Gastrocnemius medialis (tissue), 4 donors: ENCODE measurements around the gene MEF2A. TPM values are rescaled to one million over a fixed set of nuclear protein-coding genes. Genes with fewer than 3 reads are reported as not detected.

ENCODE experiments used
- ATAC-seq, 2 donors: fragments of 150-250 bp; one replicate each; pipeline ENCODE4 v1.9.1; 2016
- DNase-seq, 2 donors: peaks; one replicate each; pipeline ENCODE4 v3.0.0-alpha.2; 2019
- H3K27ac ChIP-seq, 4 donors: fragments of 200-600 bp; sonication (generic); 1 replicate in 1 of 4; 2 replicates in 3 of 4; pipeline ENCODE4 v1.5.1; 2016 to 2018; ENCODE audit warnings: mild to moderate bottlenecking in 2 of 4, moderate library complexity in 1 of 4
- H3K27me3 ChIP-seq, 3 donors: fragments of 200-600 bp; sonication (generic) in 2 of 3; 1 replicate in 1 of 3; 2 replicates in 2 of 3; pipeline versions ENCODE4 v1.5.1 to v1.6.0; 2016 to 2019; ENCODE audit warnings: mild to moderate bottlenecking in 1 of 3, moderate library complexity in 1 of 3
- H3K36me3 ChIP-seq, 2 donors: fragments of 200-600 bp; sonication (generic) in 1 of 2; one replicate each; pipeline ENCODE4 v1.5.1; 2017 to 2018
- H3K4me1 ChIP-seq, 2 donors: fragments of 200-600 bp; sonication (generic) in 1 of 2; one replicate each; pipeline ENCODE4 v1.5.1; 2016 to 2017; ENCODE audit warnings: mild to moderate bottlenecking in 2 of 2
- H3K4me3 ChIP-seq, 4 donors: fragments of 200-600 bp; sonication (generic) in 3 of 4; 1 replicate in 1 of 4; 2 replicates in 3 of 4; pipeline ENCODE4 v1.5.1; 2016 to 2019; ENCODE audit warnings: mild to moderate bottlenecking in 2 of 4
- H3K9me3 ChIP-seq, 3 donors: fragments of 200-600 bp; sonication (generic) in 2 of 3; 1 replicate in 1 of 3; 2 replicates in 2 of 3; pipeline ENCODE4 v1.5.1; 2016 to 2019
- CTCF ChIP-seq, 5 experiments: fragments of 450-650 bp in 3 of 5; fragments of 200-600 bp in 2 of 5; sonication (generic) in 2 of 5; IDR thresholded peaks in 4 of 5; conservative IDR thresholded peaks in 1 of 5; 1 replicate in 4 of 5; 2 replicates in 1 of 5; pipeline ENCODE4 v1.5.1; 2016 to 2019; ENCODE audit warnings: antibody characterized with exemption in 5 of 5, mild to moderate bottlenecking in 3 of 5, moderate library complexity in 3 of 5
- POLR2A ChIP-seq, 2 donors: fragments of 450-650 bp; IDR thresholded peaks; one replicate each; pipeline ENCODE4 v1.6.1; 2017; ENCODE audit warnings: antibody characterized with exemption in 2 of 2, mild to moderate bottlenecking in 2 of 2, moderate library complexity in 2 of 2
- in situ Hi-C, 4 donors: fragments of 200-750 bp; cut with MboI; loops; one replicate each; pipeline versions ENCODE4 v1.15.0 to v1.8.0; 2017; ENCODE audit warnings: low sequenced_read_pairs in 4 of 4
- intact Hi-C: fragments of 100-400 bp; cut with DNase I; formaldehyde crosslinking; loops from one replicate; pipeline ENCODE4 v1.15.1; 2023; ENCODE audit warnings: low total_unique reads
- total RNA-seq, 4 donors: library from RNA; depleted of rRNA; stranded (reverse); fragments of >200 nt; gene quantifications; one replicate each; pipeline versions ENCODE4 v1.1.0 to v1.2.3, GENCODE V29; 2016

The MEF2A gene
- total RNA-seq, 4 donors from 2014 or later, result 66.9 to 128 (median 107) TPM

DNA sequence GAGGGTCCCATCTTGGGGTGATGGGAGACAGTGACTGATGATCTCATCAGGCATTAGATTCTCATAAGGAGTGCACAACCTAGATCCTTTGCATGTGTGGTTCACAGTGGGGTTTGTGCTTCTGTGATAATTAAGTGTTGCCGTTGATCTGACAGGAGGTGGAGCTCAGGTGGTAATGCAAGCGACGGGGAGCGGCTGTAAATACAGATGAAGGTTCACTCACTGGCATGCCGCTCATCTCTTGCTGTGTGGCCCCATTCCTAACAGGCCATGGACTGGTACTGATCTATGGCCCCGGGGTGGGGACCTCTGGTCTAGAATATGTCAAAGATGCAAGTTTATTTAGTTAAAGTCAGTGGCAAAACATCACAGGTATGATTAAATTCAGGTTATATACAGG, 8.7 kb downstream of the MEF2A start:
- no peak for TF ChIP-seq POLR2A (IDR thresholded peaks at IDR 0.05)
- no peak for TF ChIP-seq CTCF (IDR thresholded peaks at IDR 0.05 in 4 of 5, conservative IDR thresholded peaks at IDR 0.05 in 1 of 5)
- intact Hi-C loops, result no loop called here
- Histone ChIP-seq H3K9me3 (no peaks in the 10 kb centered on the region), H3K36me3 (no peaks in the 10 kb centered on the region), H3K4me1 (peaks cover 64 to 74% of the 10 kb centered on the region in 2 donors), H3K27ac (peak overlapping the region in 1 of 4 donors; percentile 53), H3K4me3 (no peak overlapping the region), H3K27me3 (no peaks in the 10 kb centered on the region)
- no peak for ATAC-seq
- in situ Hi-C loops, result no loop called here
- no peak for DNase-seq

- no peaks in the 10 kb centered on the region for H3K36me3 ChIP-seq
- intact Hi-C loops (no loop called here), in situ Hi-C loops (no loop called here)
- ATAC-seq (peak; percentile 55 to 73), DNase-seq (no peak)
- peak overlapping the region in 1 of 4 donors; percentile 33 for H3K4me3 ChIP-seq
- TF ChIP-seq POLR2A (IDR thresholded peaks at IDR 0.05), result no peak
- no peak for TF ChIP-seq CTCF (IDR thresholded peaks at IDR 0.05 in 4 of 5, conservative IDR thresholded peaks at IDR 0.05 in 1 of 5)
- H3K27ac ChIP-seq, result peak overlapping the region; percentile 39 to 70 (median 60)
- H3K9me3 ChIP-seq, result no peaks in the 10 kb centered on the region
- H3K27me3 ChIP-seq, result no peaks in the 10 kb centered on the region
- peaks cover 84 to 96% of the 10 kb centered on the region in 2 donors for H3K4me1 ChIP-seq
These were observed 13.0 kb downstream of the MEF2A start for GRCh38 chr15:99578809-99579208.

DNA sequence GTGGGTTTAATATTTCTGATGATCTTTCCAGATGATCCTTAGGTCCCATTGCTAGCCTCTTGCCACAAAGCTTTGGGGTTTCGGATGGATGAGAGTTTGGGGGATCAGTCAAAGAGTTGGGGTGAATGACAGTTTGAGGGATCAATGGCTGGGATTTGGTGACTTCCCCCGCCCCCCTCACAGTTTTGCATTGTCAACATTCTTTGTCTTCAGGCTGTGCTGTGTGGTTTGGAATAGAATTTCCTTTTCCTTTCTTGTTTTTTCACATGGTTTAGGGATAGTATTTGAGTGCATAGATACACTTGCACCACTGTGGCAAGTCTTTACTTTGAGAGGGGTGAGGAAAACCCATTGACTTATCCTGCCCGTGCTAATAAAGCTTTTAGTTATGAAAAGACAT, 14.3 kb downstream of the MEF2A start:
- Histone ChIP-seq H3K27me3 (no peaks in the 10 kb centered on the region), H3K9me3 (no peaks in the 10 kb centered on the region), H3K36me3 (no peaks in the 10 kb centered on the region), H3K4me3 (no peak overlapping the region), H3K4me1 (peaks cover 73 to 85% of the 10 kb centered on the region in 2 donors), H3K27ac (peak overlapping the region in 3 of 4 donors; percentile 56 to 70 (median 64))
- intact Hi-C loops, result no loop called here
- TF ChIP-seq CTCF (IDR thresholded peaks at IDR 0.05 in 4 of 5, conservative IDR thresholded peaks at IDR 0.05 in 1 of 5) (no peak), POLR2A (IDR thresholded peaks at IDR 0.05) (no peak)
- in situ Hi-C loops, result no loop called here
- DNase-seq (no peak), ATAC-seq (no peak)

DNA sequence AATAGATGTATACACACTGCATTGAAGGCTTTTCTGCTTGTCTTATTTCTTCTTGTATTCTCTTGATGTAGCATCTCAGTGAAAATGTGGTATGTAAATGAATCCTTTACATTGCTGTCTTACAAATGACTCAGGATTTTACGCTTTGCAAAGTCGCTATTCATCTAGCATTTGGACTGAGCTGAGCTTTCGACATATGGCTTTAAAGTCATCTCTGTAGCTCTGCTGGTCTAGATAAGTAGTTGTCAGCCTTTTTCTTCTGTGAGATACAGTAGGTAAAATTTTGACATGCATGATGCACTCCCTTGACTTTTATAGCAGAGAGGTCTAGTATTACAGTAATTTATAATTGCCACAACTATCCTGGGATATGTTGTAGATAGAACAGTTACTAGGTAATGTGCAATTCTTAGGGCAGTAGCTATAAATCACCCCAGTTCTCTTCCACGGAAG, 16.8 kb downstream of the MEF2A start:
- no peak for ATAC-seq
- H3K4me1 ChIP-seq, result peaks cover 61 to 64% of the 10 kb centered on the region in 2 donors
- intact Hi-C loops, result no loop called here

More for the DNA sequence above, 16.8 kb downstream of the MEF2A start:
- no peak for TF ChIP-seq POLR2A (IDR thresholded peaks at IDR 0.05)
- TF ChIP-seq CTCF (IDR thresholded peaks at IDR 0.05 in 4 of 5, conservative IDR thresholded peaks at IDR 0.05 in 1 of 5), result no peak
- in situ Hi-C loops, result no loop called here
- Histone ChIP-seq H3K4me3 (no peak overlapping the region), H3K9me3 (peaks cover 0 to 10% (median 0%) of the 10 kb centered on the region in 3 donors), H3K27me3 (no peaks in the 10 kb centered on the region), H3K27ac (peak overlapping the region; percentile 12 to 70 (median 33)), H3K36me3 (no peaks in the 10 kb centered on the region)
- DNase-seq, result no peak
